Right hindlimb (tissue), 1 donor: ENCODE results near the gene UNC93A.
"Not testable (repeated sequence)": the region's sequence is repeated elsewhere in the genome, so short reads cannot be mapped to it uniquely, and the experiment has no call there.

Experiments
- DNase-seq: peaks from one replicate; pipeline ENCODE4 v3.0.0-alpha.2; 2018

UNC93A gene

GRCh38 chr6:167294651-167295494 lies 3.8 kb downstream of the UNC93A start:
- no peak for DNase-seq

DNA sequence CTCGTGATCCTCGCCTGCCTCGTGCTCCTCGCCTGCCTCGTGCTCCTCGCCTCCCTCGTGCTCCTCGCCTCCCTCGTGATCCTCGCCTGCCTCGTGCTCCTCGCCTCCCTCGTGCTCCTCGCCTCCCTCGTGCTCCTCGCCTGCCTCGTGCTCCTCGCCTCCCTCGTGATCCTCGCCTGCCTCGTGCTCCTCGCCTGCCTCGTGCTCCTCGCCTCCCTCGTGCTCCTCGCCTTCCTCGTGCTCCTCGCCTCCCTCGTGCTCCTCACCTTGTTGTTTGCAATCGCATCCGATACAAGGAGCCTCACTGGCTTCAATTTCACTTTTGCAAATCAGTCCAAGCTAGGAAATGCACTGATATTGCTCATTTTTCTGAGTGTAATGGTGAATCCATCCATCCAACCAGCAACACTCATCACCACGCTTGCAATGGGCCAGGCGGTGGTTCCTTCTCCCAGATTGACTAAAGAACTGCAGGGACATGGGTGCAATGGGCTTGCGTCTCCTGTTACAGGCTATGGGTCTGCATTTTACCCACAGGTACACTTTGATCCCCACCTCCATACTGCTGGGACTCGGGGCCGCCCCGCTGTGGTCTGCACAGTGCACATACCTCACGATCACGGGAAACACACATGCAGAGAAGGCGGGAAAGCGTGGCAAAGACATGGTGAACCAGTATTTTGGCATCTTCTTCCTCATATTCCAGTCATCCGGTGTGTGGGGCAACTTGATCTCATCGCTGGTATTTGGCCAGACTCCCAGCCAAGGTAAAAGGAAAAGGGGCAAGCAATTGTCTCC lies 4.6 kb downstream of the UNC93A start:
- no peak for DNase-seq

GRCh38 chr6:167296293-167296690 lies 5.2 kb downstream of the UNC93A start:
- DNase-seq: no peak

GRCh38 chr6:167296902-167297301 lies 5.8 kb downstream of the UNC93A start:
- DNase-seq: no peak

GRCh38 chr6:167298127-167298526 lies 7.0 kb downstream of the UNC93A start:
- no peak for DNase-seq

- DNase-seq: no peak
Measured at GRCh38 chr6:167299641-167300308, 8.7 kb downstream of the UNC93A start.

DNA sequence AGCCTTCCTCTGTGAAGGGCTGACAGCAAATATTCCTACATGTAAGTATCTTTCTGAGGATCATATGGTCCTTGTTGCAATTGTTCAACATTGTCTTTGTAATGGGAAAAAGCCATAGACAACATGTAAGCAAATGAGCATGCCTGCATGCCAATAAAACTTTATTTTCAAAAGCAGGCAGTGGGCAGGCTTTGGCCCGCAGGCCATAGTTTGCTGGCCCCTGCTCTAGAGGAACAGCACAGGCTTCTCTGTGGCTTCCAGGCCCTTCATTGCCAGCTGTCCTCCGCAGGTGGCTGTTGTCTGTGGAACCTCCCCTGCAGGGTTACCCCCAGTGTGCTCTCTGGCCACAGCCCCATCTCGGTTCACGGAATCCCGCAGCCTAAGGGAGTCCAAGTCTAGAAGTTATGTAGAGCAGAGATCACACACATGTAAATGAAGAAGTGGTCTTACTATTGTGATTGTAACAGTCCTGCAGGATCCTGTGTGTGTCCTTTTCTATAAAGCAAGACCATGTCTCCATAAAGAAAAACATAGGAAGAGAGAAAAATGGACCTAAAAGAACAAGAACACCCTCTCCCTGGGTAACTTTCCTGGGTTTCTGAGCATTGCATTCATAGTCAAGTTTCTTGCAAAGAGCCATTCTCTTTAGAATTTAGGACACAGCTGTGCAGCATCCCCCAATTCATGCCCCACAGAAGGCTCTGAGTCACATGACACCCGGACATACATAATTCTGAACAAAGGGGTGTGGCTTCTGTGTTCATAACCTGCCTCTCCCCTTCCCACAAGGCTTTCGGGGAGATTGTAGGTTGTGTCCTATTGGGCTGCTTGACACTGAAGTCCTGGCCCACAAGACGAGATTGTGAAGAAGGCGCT lies 10.0 kb downstream of the UNC93A start:
- no peak for DNase-seq

DNA sequence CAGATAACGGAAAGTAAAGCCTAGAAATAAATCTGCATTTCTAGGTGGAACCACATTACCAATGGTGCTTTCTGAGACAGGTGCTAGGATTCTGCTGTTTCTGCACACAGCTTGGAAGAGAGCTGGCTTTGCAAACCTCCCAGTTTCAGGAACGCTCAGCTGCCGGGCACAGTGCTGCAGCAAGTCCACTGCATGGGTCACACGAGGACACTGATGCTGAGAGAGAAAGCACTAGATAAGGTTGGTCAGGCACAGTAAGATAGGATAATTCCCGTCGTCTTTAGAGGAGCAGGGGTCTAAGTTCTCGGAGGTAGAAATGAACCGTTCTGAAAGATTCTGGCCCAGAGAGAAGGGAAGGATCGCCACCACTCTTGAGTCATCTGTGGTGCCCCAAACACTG lies 11.0 kb downstream of the UNC93A start:
- no peak for DNase-seq

- no peak for DNase-seq
Measured at GRCh38 chr6:167302796-167303195, 11.7 kb downstream of the UNC93A start.

- no peak for DNase-seq
Measured at GRCh38 chr6:167303675-167304625, 12.8 kb downstream of the UNC93A start.

DNA sequence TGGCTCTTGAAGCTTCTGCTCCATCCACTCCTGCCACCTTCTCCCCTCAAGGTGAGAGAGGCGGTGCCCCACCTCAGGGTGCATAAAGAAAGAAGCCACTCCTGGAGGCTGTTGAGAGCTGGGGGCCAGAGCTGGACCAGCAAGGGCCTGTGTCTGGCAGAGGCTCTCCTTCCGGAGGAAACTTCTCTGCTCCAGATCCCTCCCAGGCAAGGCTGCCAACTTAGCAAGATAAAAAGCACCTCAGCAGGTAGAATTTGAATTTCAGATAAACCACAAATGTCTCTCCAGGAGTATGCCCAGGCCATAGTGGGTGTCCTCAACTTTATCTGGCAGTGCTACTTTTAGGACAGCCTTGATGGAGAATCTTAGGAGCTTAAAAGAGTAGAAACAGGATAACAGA lies 13.8 kb downstream of the UNC93A start:
- DNase-seq: no peak

- no peak for DNase-seq
Measured at GRCh38 chr6:167305796-167306195, 14.7 kb downstream of the UNC93A start.

- no peak for DNase-seq
Measured at GRCh38 chr6:167306401-167306998, 15.4 kb downstream of the UNC93A start.

DNA sequence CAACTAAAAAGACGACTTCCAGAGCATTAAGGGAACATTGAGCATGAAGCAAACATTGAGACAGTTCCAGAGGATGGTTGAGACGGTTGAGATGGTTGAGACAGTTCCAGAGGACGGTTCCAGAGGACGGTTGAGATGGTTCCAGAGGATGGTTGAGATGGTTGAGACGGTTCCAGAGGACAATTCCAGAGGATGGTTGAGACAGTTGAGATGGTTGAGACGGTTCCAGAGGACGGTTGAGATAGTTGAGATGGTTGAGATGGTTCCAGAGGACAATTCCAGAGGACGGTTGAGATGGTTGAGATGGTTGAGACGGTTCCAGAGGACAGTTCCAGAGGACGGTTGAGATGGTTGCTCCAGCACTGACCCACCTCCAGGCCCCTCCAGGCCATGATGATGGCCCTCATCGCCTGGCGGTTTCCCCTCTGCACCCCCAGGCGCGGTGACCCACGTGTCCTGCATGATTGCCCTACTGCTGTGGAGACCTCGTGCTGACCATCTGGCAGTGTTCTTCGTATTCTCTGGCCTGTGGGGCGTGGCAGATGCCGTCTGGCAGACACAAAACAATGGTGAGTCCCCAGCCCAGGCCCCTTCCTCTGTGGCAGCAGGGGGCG lies 16.3 kb downstream of the UNC93A start:
- no peak for DNase-seq

DNA sequence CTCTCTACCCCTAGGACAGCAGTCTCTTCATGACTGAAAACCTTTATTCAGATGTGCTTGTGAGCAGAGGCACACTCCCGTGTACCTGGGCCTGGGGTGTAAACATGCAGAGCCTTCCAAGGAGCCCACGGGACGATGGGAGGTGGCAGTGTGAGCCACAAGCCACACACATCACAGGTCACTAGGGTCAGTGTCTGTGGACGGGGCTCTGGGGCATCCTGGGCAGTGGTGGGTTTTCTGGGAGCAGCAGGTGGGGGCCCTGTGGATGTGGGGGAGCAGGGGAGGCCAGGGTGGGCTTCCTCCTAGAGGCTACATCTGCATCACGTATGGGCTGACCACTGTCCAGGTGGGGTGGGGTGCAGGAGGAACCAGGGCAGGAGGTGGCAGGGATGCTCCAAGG lies 17.1 kb downstream of the UNC93A start:
- no peak for DNase-seq

- DNase-seq: not testable (repeated sequence)
Measured at GRCh38 chr6:167309355-167310192, 18.5 kb downstream of the UNC93A start.

GRCh38 chr6:167311286-167311685 lies 20.2 kb downstream of the UNC93A start:
- DNase-seq: no peak

- not testable (repeated sequence) for DNase-seq
Measured at GRCh38 chr6:167311691-167312090, 20.6 kb downstream of the UNC93A start.

DNA sequence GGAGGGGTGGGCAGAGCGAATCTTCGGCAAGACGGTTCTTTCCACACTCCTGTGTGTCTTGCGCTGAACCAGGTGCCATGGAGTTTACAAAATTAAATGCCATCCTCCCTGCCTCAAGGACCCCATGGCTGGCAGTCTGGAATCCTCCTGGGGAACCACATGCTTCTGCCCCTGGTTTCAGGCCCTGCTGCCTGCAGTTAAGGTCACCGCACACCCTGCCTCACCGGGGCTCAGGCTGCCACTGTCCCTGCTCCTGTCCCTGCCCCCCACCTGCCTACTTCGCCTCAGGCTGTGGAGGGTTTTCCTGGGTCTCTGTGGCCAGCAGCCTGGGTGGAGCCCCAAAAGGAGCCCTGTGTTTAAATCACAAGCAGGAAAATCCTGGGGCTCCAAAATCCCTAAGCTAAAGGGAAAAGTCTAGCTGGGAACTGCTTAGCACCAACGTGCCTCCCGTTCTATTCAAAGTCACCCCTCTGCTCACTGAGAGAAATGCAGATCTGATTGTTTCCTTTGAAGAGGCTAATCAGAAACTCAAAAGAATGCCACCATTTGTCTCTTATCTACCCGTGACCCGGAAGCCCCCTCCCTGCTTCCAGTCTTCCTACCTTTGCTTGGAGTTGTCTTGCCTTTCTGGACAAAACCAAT lies 23.2 kb downstream of the UNC93A start:
- no peak for DNase-seq
